Measurements from ENCODE around the gene FGF9. TPM values are rescaled to one million over a fixed set of nuclear protein-coding genes. Genes with fewer than 3 reads are reported as not detected.
A peak's percentile ranks its signal among the peaks of the same experiment; 100 is the strongest.

FGF9 gene
- total and polyA plus RNA-seq, 2 experiments from 2014 or later, result 6.5 to 18.4 TPM

DNA sequence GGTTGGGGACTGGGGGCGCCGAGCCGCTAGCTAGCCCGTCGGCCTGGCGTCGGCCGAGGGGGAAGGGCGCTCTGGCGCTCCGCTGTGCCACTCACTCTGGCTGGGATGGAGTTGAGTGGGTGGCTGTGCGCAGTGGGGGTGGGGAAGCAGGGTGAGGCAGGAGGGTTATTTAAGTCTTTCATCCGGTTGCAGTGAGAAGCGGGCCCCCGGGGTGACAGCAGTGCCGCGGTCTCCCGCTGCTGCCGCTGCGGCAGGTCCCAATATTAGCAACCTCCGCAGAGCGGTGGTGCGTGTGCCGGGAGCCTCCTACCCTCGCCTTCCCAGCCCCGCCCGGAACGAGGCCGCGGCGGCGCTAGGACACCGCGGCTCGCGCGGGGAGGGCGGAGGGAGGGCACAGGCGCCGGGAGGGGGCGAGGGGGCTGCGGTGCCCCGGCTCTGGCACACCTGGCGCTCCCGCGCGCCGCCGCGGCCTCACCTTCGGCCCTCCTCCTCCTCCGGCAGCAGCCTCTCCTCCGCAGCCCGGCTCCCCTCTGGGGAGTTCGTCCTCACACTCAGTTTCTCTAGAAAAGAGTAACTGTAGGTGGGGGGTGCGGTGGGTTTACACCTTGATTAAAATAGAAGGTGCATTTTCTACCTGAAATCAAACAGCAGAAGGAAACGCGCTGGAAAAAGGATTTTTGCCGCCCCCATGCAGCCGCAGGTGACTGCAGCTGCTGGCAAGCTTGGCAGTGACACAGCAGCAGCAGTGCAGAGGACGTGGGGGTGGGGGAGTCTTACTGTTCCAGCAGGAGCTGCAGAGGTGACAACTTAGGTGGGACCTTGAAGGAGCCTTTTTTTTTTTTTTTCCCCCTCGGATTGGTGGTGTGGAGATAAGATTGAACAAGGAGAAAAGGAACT, 4.5 kb downstream of the FGF9 start:
- Histone ChIP-seq H3K9me3 (ENCODE audit: low read depth) (no peaks in the 10 kb centered on the region), H3K27ac (no peak overlapping the region), H3K27me3 (peaks cover 38% of the 10 kb centered on the region), H3K4me3 (peak overlapping the region; percentile 73), H3K36me3 (no peaks in the 10 kb centered on the region), H3K4me1 (ENCODE audit: low read depth) (peaks cover 5% of the 10 kb centered on the region)
- peak in 1 of 2 donors; percentile 59 for DNase-seq (ENCODE audit: low read depth in 1 of 2, low spot score in 1 of 2)
- TF ChIP-seq, protein P1, sequence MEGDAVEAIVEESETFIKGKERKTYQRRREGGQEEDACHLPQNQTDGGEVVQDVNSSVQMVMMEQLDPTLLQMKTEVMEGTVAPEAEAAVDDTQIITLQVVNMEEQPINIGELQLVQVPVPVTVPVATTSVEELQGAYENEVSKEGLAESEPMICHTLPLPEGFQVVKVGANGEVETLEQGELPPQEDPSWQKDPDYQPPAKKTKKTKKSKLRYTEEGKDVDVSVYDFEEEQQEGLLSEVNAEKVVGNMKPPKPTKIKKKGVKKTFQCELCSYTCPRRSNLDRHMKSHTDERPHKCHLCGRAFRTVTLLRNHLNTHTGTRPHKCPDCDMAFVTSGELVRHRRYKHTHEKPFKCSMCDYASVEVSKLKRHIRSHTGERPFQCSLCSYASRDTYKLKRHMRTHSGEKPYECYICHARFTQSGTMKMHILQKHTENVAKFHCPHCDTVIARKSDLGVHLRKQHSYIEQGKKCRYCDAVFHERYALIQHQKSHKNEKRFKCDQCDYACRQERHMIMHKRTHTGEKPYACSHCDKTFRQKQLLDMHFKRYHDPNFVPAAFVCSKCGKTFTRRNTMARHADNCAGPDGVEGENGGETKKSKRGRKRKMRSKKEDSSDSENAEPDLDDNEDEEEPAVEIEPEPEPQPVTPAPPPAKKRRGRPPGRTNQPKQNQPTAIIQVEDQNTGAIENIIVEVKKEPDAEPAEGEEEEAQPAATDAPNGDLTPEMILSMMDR (IDR thresholded peaks at IDR 0.05; ENCODE audit: low read depth, low read length), result no peak

- Histone ChIP-seq H3K27me3 (peaks cover 34% of the 10 kb centered on the region), H3K4me3 (no peak overlapping the region), H3K27ac (no peak overlapping the region), H3K4me1 (ENCODE audit: low read depth) (peaks cover 5% of the 10 kb centered on the region), H3K36me3 (no peaks in the 10 kb centered on the region), H3K9me3 (ENCODE audit: low read depth) (no peaks in the 10 kb centered on the region)
- DNase-seq (ENCODE audit: low read depth in 1 of 2, low spot score in 1 of 2), result peak in 1 of 2 donors; percentile 62
- TF ChIP-seq, protein P1 (IDR thresholded peaks at IDR 0.05; ENCODE audit: low read depth, low read length), result no peak
Measured at GRCh38 chr13:21676611-21677021, 5.7 kb downstream of the FGF9 start.

DNA sequence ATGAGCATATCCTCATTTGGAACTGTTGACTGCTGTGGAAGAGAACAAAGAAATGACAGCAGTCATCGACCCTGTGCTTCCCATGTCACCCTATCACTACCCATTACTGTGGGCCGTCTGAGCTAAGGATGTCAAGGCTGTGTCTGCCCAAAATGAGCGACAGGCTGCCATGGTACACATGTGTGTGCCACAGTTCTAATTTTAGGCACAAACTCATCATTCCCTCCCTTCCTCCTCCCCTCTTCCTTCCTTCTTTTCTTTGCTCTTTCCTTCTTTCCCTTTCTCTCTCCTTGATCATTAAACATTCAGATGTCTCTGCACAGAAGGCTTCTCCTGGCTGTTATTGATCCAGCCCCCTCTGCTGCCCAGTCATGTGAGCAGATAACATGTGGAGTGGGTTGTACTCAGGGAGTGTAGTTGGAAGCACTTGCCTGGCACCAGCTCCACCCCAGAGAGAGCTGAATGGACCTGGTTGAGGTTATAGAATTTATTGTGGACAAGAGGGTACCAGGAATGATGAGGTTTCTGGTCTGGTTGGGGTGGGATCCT, 6.3 kb downstream of the FGF9 start:
- peaks cover 3% of the 10 kb centered on the region for H3K36me3 ChIP-seq

DNA sequence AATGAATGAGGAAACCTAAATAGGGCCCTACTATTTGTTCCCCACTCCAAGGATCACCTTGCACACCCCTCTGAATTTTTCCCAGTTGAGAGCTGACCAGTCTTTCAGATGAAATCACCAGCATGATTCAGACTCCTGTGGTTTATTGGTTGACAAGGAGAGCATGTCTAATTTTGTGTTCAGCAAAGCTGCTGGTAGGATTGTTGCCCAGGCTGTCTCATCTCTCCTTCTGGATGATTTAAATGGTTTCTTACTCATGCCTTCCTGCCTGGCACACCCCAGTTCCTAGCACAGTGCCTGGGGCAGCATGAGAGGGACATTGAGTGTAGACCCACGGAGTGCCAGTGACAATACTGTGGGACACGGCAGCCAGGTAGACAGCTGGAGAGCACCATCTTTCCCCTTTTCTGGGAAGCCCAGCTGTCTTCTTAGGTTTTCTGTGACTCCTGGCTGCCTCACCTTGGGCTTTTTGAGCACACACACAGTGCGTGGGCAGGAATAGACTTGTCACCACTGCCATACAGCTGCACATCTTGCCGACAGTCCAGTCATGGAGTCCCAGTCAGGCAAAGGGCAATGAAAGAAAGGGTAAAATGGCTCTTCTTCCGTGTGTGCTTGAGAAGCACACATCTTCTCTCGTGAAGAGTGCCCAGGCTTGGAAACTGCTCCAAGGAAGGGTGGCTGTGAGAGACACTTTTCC, 12.3 kb downstream of the FGF9 start:
- Histone ChIP-seq H3K4me1 (ENCODE audit: low read depth) (no peaks in the 10 kb centered on the region), H3K36me3 (peaks cover 6% of the 10 kb centered on the region), H3K27ac (no peak overlapping the region), H3K9me3 (ENCODE audit: low read depth) (no peaks in the 10 kb centered on the region), H3K27me3 (peaks cover 28% of the 10 kb centered on the region), H3K4me3 (no peak overlapping the region)
- DNase-seq (ENCODE audit: low read depth in 1 of 2, low spot score in 1 of 2), result no peak
- TF ChIP-seq, protein P1 (IDR thresholded peaks at IDR 0.05; ENCODE audit: low read depth, low read length), result no peak

More for the DNA sequence above, 6.3 kb downstream of the FGF9 start:
- TF ChIP-seq, protein P1 (IDR thresholded peaks at IDR 0.05; ENCODE audit: low read depth, low read length), result no peak
- no peak for DNase-seq (ENCODE audit: low read depth in 1 of 2, low spot score in 1 of 2)
- H3K4me3 ChIP-seq, result no peak overlapping the region
- peaks cover 29% of the 10 kb centered on the region for H3K27me3 ChIP-seq
- no peak overlapping the region for H3K27ac ChIP-seq
- no peaks in the 10 kb centered on the region for H3K9me3 ChIP-seq (ENCODE audit: low read depth)
- H3K4me1 ChIP-seq (ENCODE audit: low read depth), result peaks cover 5% of the 10 kb centered on the region

DNA sequence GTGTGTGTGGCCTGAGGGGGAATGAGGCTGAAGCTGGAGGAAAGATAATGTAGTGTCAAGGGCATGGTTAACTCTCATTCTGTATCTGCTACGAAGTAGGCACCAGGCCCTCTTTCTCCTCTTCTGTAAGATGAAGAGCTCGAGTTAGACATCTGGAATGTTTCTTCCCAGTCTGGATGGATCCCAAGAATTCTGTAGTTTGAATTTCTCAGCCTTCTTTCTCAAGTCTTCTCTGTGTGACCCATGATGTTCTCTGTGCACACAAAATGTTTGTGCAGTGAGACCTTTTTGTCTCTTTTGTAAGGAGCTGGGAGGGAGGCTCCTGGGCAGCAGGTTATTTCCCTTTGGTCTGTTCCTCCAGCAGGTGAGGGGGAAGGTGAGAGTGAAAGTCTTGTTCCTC, 13.7 kb downstream of the FGF9 start:
- no peaks in the 10 kb centered on the region for H3K9me3 ChIP-seq (ENCODE audit: low read depth)
- DNase-seq (ENCODE audit: low read depth in 1 of 2, low spot score in 1 of 2), result no peak
- H3K4me3 ChIP-seq, result no peak overlapping the region
- peaks cover 21% of the 10 kb centered on the region for H3K27me3 ChIP-seq
- TF ChIP-seq, protein P1 (IDR thresholded peaks at IDR 0.05; ENCODE audit: low read depth, low read length), result no peak
- H3K27ac ChIP-seq, result no peak overlapping the region
- H3K4me1 ChIP-seq (ENCODE audit: low read depth), result peaks cover 10% of the 10 kb centered on the region
- H3K36me3 ChIP-seq, result peaks cover 6% of the 10 kb centered on the region

Data from cardiac muscle cell (in vitro differentiated cells and primary cell).